K562 (cell line): ENCODE measurements around the gene ATXN1L. TPM values are rescaled to one million over a fixed set of nuclear protein-coding genes. Genes with fewer than 3 reads are reported as not detected.
A peak's percentile ranks its signal among the peaks of the same experiment; 100 is the strongest.

Experiments used
- BRD9 ChIP-seq: fragments of 450-650 bp; IDR thresholded peaks from 2 replicates; pipeline ENCODE4 v1.6.1; 2018; ENCODE audit warnings: low read depth; ENCODE audit not compliant: partially characterized antibody
- ETV6 ChIP-seq, 3 experiments: fragments of 150-350 bp in 1 of 3; sonication (generic) in 1 of 3; formaldehyde crosslinking in 1 of 3; IDR thresholded peaks; 2 replicates each; pipeline versions ENCODE4 v1.6.1 to v1.8.0; 2014 to 2022; ENCODE audit warnings: borderline replicate concordance in 2 of 3, low read depth in 2 of 3, antibody characterized with exemption in 1 of 3, low read length in 1 of 3, mild to moderate bottlenecking in 1 of 3, missing genetic modification reagents in 1 of 3
- FOXM1 ChIP-seq, 2 experiments: fragments of 450-650 bp in 1 of 2; sonication (generic) in 1 of 2; formaldehyde crosslinking in 1 of 2; IDR thresholded peaks; 2 replicates each; pipeline versions ENCODE4 v1.6.1 to v1.9.0; 2017 to 2022; ENCODE audit warnings: low read depth in 2 of 2, mild to moderate bottlenecking in 2 of 2, missing genetic modification reagents in 1 of 2, moderate library complexity in 1 of 2
- MECOM ChIP-seq: fragments of 250-450 bp; sonication (Bioruptor Pico); IDR thresholded peaks from 2 replicates; pipeline ENCODE4 v1.8.0; 2022; ENCODE audit warnings: inconsistent platforms
- NCOR1 ChIP-seq: fragments of 450-650 bp; IDR thresholded peaks from 2 replicates; pipeline ENCODE4 v1.6.1; 2016; ENCODE audit warnings: mild to moderate bottlenecking, moderate library complexity
- NFXL1 ChIP-seq: fragments of 450-650 bp; formaldehyde crosslinking; IDR thresholded peaks from 2 replicates; pipeline ENCODE4 v1.4.0; 2021; ENCODE audit warnings: mild to moderate bottlenecking
- RBM25 ChIP-seq: fragments of 200-400 bp; formaldehyde crosslinking; IDR thresholded peaks from 2 replicates; pipeline ENCODE4 v1.6.1; 2018; ENCODE audit warnings: low read length, low read depth, moderate library complexity; ENCODE audit not compliant: severe bottlenecking
- RCOR1 ChIP-seq, 2 experiments: IDR thresholded peaks; 2 replicates each; pipeline ENCODE4 v1.6.1; 2012; ENCODE audit warnings: low read depth in 2 of 2, low read length in 2 of 2, borderline replicate concordance in 1 of 2, improper control_type of control experiment in 1 of 2
- SAP30 ChIP-seq: fragments of 200-600 bp; sonication (generic); IDR thresholded peaks from 2 replicates; pipeline ENCODE4 v1.6.1; 2012; ENCODE audit warnings: borderline replicate concordance, low read depth, mild to moderate bottlenecking, moderate library complexity, low read length, control low read depth, inconsistent platforms; ENCODE audit not compliant: insufficient read depth, poor library complexity, severe bottlenecking
- SIN3B ChIP-seq: fragments of 450-650 bp; IDR thresholded peaks from 2 replicates; pipeline ENCODE4 v1.6.1; 2017; ENCODE audit warnings: low read depth, mild to moderate bottlenecking, moderate library complexity
- ZNF146 ChIP-seq: IDR thresholded peaks from one replicate; pipeline ENCODE4 v1.6.1; 2018; ENCODE audit warnings: missing compliant biosample characterization; ENCODE audit not compliant: unreplicated experiment
- ZNF780A ChIP-seq: fragments of 250-450 bp; sonication (Bioruptor Pico); IDR thresholded peaks from 2 replicates; pipeline ENCODE4 v1.5.0; 2021; ENCODE audit warnings: mild to moderate bottlenecking
- polyA plus RNA-seq, 8 experiments: library from polyadenylated mRNA; depleted of rRNA in 4 of 8; stranded (reverse) in 5 of 8; unstranded in 3 of 8; fragments of >200 nt; fragmentation: Nextera tagmentation in 2 of 8; fragmentation: Illumina TruSeq in 1 of 8; extraction: Ambion mirVana in 2 of 8; extraction: Trizol in 1 of 8; gene quantifications; 2 replicates each; pipeline versions ENCODE4 v1.2.1 to v1.2.3, GENCODE V29; 2011 to 2014; ENCODE audit warnings: inconsistent platforms in 1 of 8, missing spikeins in 1 of 8
- total RNA-seq, 7 experiments: library from RNA; depleted of rRNA in 6 of 7; stranded (reverse); fragments of >200 nt in 6 of 7; fragmentation: Illumina TruSeq in 2 of 7; extraction: Trizol in 2 of 7; gene quantifications; 2 replicates each; pipeline versions ENCODE4 v1.2.1 to v1.2.3, GENCODE V29; 2011 to 2021; ENCODE audit warnings: low replicate concordance in 1 of 7
- TF ChIP-seq, protein P1 (sequence below): sonication (generic); formaldehyde crosslinking; IDR thresholded peaks from 2 replicates; pipeline ENCODE4 v1.8.0; 2022; ENCODE audit warnings: mild to moderate bottlenecking, missing genetic modification reagents
- TF ChIP-seq, protein P2 (sequence below): fragments of 450-650 bp; IDR thresholded peaks from 2 replicates; pipeline ENCODE4 v1.6.1; 2018; ENCODE audit not compliant: partially characterized antibody

Gene ATXN1L
- total and polyA plus RNA-seq, 9 of the 15 experiments (the other 6 are each of a cell fraction or from before 2014, with no cell fraction given), result 1.4 to 11.3 (median 9.3) TPM

DNA sequence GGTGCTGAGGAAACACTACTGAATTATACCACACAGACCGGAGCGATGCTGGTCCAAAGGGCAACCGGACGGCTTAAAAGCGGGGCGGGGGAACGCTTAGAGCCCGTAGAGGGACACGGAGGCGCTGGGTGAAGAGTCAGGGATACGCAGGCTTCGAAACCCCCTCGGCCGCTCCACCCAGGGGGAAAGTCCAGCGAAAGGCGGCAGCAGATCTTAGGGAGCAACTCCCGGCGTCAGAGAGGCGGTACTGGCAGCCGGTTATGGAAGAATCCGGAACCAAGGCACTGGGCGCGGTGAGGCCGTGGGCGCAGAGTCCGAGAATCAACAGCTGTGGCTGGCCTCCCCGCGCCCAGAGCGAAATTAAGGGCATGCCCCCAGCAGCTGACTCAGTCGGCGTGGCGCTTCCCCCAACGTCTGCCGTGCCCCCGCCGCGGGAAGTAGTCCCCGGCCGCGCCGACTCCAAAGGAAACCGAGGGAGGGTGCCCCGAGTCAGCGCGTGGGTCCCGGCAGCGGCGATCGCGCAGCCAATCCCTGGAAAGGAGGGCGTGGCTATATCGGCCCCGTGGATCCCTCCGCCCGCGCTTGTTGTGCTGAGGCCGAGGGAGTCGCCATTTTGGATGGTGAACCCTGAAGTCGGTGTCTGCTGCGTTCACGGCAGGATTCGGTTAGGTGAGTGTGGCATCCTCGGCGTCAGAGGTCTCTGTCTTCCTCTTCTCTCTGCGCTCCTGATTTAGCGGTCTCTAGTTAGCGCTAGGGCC, 49.3 kb downstream of the ATXN1L start, which contains the start of gene IST1 (continued):
- no peak for TF ChIP-seq ETV6 (IDR thresholded peaks at IDR 0.05; ENCODE audit: borderline replicate concordance in 1 of 2, low read depth in 2 of 2, low read length in 1 of 2)
- TF ChIP-seq ETV6 (CRISPR knock-in tag; IDR thresholded peaks at IDR 0.05; ENCODE audit: borderline replicate concordance), result 0 out of 2 replicates have a peak, but pooled peaks have one; percentile 56
- no peak for TF ChIP-seq NFXL1 (CRISPR knock-in tag)
- peak; percentile 29 for TF ChIP-seq RBM25
- peak; percentile 71 for TF ChIP-seq BRD9
- no peak for TF ChIP-seq ZNF780A (CRISPR knock-in tag)
- TF ChIP-seq FOXM1 (IDR thresholded peaks at IDR 0.05; ENCODE audit: low read depth), result peak; percentile 62
- TF ChIP-seq FOXM1 (CRISPR knock-in tag; IDR thresholded peaks at IDR 0.05; ENCODE audit: low read depth), result no peak
- TF ChIP-seq, protein P1, sequence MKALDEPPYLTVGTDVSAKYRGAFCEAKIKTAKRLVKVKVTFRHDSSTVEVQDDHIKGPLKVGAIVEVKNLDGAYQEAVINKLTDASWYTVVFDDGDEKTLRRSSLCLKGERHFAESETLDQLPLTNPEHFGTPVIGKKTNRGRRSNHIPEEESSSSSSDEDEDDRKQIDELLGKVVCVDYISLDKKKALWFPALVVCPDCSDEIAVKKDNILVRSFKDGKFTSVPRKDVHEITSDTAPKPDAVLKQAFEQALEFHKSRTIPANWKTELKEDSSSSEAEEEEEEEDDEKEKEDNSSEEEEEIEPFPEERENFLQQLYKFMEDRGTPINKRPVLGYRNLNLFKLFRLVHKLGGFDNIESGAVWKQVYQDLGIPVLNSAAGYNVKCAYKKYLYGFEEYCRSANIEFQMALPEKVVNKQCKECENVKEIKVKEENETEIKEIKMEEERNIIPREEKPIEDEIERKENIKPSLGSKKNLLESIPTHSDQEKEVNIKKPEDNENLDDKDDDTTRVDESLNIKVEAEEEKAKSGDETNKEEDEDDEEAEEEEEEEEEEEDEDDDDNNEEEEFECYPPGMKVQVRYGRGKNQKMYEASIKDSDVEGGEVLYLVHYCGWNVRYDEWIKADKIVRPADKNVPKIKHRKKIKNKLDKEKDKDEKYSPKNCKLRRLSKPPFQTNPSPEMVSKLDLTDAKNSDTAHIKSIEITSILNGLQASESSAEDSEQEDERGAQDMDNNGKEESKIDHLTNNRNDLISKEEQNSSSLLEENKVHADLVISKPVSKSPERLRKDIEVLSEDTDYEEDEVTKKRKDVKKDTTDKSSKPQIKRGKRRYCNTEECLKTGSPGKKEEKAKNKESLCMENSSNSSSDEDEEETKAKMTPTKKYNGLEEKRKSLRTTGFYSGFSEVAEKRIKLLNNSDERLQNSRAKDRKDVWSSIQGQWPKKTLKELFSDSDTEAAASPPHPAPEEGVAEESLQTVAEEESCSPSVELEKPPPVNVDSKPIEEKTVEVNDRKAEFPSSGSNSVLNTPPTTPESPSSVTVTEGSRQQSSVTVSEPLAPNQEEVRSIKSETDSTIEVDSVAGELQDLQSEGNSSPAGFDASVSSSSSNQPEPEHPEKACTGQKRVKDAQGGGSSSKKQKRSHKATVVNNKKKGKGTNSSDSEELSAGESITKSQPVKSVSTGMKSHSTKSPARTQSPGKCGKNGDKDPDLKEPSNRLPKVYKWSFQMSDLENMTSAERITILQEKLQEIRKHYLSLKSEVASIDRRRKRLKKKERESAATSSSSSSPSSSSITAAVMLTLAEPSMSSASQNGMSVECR (CRISPR knock-in tag), result peak; percentile 86; the same call in 1 of the 2 replicates
- TF ChIP-seq NCOR1, result peak; percentile 64; the same call in 1 of the 2 replicates
- peak; percentile 49; the same call in 1 of the 2 replicates for TF ChIP-seq SIN3B
- peak in 1 of 2 experiments; percentile 22; a peak in 1 of 4 replicates for TF ChIP-seq RCOR1 (IDR thresholded peaks at IDR 0.05; ENCODE audit: borderline replicate concordance in 1 of 2, low read depth in 2 of 2, low read length in 2 of 2)
- TF ChIP-seq MECOM (CRISPR knock-in tag), result no peak
- TF ChIP-seq, protein P2, sequence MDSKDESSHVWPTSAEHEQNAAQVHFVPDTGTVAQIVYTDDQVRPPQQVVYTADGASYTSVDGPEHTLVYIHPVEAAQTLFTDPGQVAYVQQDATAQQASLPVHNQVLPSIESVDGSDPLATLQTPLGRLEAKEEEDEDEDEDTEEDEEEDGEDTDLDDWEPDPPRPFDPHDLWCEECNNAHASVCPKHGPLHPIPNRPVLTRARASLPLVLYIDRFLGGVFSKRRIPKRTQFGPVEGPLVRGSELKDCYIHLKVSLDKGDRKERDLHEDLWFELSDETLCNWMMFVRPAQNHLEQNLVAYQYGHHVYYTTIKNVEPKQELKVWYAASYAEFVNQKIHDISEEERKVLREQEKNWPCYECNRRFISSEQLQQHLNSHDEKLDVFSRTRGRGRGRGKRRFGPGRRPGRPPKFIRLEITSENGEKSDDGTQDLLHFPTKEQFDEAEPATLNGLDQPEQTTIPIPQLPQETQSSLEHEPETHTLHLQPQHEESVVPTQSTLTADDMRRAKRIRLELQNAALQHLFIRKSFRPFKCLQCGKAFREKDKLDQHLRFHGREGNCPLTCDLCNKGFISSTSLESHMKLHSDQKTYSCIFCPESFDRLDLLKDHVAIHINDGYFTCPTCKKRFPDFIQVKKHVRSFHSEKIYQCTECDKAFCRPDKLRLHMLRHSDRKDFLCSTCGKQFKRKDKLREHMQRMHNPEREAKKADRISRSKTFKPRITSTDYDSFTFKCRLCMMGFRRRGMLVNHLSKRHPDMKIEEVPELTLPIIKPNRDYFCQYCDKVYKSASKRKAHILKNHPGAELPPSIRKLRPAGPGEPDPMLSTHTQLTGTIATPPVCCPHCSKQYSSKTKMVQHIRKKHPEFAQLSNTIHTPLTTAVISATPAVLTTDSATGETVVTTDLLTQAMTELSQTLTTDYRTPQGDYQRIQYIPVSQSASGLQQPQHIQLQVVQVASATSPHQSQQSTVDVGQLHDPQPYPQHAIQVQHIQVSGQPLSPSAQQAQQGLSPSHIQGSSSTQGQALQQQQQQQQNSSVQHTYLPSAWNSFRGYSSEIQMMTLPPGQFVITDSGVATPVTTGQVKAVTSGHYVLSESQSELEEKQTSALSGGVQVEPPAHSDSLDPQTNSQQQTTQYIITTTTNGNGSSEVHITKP, result peak; percentile 79
- TF ChIP-seq SAP30, result peak; percentile 44
- TF ChIP-seq ZNF146 (CRISPR knock-in tag), result no peak
